ENCODE results near the gene SMOC2.

SMOC2 gene

GRCh38 chr6:168526841-168527281 is 85.9 kb downstream of the SMOC2 start:
- ATAC-seq (ENCODE audit: low read depth) = no peak; the same call in 2 of the 3 replicates
- no peaks in the 10 kb centered on the region for H3K27me3 ChIP-seq (ENCODE audit: insufficient read depth, poor library complexity, severe bottlenecking)

DNA sequence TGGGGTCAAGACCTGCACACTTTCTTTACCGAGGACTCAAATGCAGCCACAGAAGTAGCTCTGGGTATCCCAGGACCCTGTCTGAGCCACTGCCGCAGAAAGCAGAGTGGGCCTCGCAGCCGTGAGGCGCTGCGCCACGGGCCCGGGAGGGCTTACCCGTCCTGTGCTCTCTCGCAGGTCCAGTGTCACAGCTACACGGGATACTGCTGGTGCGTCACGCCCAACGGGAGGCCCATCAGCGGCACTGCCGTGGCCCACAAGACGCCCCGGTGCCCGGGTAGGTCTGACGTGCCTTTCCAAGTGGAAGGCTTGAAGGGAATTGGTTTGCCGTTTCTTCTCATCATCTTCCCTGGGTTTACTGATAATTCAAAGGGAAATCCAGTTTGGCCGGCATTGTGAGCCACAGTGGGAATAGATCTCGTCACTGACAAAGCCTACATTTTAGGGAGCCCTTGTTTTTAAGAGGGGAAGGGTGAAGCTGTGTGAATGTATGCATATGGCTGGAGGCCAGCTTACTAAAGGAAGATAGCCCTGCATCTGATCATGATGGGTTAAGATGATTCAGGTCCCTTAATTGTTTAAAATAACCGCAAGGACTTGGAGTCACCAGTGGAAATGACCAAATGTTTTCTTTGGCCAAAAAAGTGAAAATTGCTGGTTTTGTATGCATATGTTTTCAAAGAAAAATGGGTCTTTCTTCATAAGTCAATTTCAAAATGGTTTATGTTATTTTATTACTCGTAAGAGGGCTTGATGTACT is 86.6 kb downstream of the SMOC2 start:
- no peak overlapping the region for H3K4me3 ChIP-seq (ENCODE audit: severe bottlenecking)
- H3K9me3 ChIP-seq (ENCODE audit: severe bottlenecking) = peaks cover 1% of the 10 kb centered on the region
- no peaks in the 10 kb centered on the region for H3K27me3 ChIP-seq (ENCODE audit: insufficient read depth, poor library complexity, severe bottlenecking)
- ATAC-seq (ENCODE audit: low read depth) (no peak), DNase-seq (ENCODE audit: low spot score) (no peak)
- H3K36me3 ChIP-seq (ENCODE audit: low read depth) = no peaks in the 10 kb centered on the region
- TF ChIP-seq CTCF (IDR thresholded peaks at IDR 0.05; ENCODE audit: poor library complexity, severe bottlenecking) = no peak
- H3K4me1 ChIP-seq (ENCODE audit: insufficient read depth, poor library complexity, severe bottlenecking) = no peaks in the 10 kb centered on the region
- H3K27ac ChIP-seq (ENCODE audit: poor library complexity, severe bottlenecking) = no peak overlapping the region

More at GRCh38 chr6:168526841-168527281, 85.9 kb downstream of the SMOC2 start:
- Histone ChIP-seq H3K9me3 (ENCODE audit: severe bottlenecking) (peaks cover 1% of the 10 kb centered on the region), H3K4me1 (ENCODE audit: insufficient read depth, poor library complexity, severe bottlenecking) (no peaks in the 10 kb centered on the region), H3K4me3 (ENCODE audit: severe bottlenecking) (no peak overlapping the region), H3K27ac (ENCODE audit: poor library complexity, severe bottlenecking) (no peak overlapping the region), H3K36me3 (ENCODE audit: low read depth) (no peaks in the 10 kb centered on the region)
- DNase-seq (ENCODE audit: low spot score) = no peak
- no peak for TF ChIP-seq CTCF (IDR thresholded peaks at IDR 0.05; ENCODE audit: poor library complexity, severe bottlenecking)

DNA sequence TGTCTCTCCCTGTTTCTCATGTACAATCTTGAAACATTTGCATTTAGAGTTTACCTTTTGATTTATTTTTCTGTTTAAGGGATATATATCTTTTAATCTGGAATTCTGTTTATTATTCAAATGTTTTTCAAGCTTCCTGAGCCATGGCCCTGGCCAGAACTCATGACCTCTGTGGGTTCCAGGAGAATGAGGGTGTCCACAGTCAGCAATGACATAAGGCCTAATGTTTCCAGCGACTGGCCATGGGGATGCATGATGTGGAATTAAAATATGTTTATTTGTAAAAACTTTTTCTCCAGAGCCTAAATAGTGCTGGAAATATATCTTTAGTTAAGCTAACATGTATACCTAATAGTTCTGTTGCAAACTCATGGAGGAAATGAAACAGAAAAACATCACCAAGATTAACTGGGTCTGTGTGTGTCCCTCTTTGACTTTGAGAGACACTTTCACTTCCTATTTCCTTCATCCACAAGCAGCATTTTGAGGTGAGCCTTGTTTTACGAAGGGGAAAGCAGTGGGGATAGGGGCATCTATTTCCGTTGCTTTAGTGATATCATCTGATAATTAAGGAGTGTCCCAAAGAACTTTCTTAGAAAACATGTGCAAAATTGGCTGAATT is 87.6 kb downstream of the SMOC2 start:
- no peak for TF ChIP-seq CTCF (IDR thresholded peaks at IDR 0.05; ENCODE audit: poor library complexity, severe bottlenecking)
- no peak overlapping the region for H3K4me3 ChIP-seq (ENCODE audit: severe bottlenecking)
- ATAC-seq (ENCODE audit: low read depth) (no peak), DNase-seq (ENCODE audit: low spot score) (no peak)
- H3K27me3 ChIP-seq (ENCODE audit: insufficient read depth, poor library complexity, severe bottlenecking) = no peaks in the 10 kb centered on the region
- no peaks in the 10 kb centered on the region for H3K36me3 ChIP-seq (ENCODE audit: low read depth)
- no peaks in the 10 kb centered on the region for H3K4me1 ChIP-seq (ENCODE audit: insufficient read depth, poor library complexity, severe bottlenecking)
- no peak overlapping the region for H3K27ac ChIP-seq (ENCODE audit: poor library complexity, severe bottlenecking)
- peaks cover 1% of the 10 kb centered on the region for H3K9me3 ChIP-seq (ENCODE audit: severe bottlenecking)

GRCh38 chr6:168529214-168529613 is 88.2 kb downstream of the SMOC2 start:
- DNase-seq (ENCODE audit: low spot score) (no peak), ATAC-seq (ENCODE audit: low read depth) (no peak)
- Histone ChIP-seq H3K36me3 (ENCODE audit: low read depth) (no peaks in the 10 kb centered on the region), H3K27me3 (ENCODE audit: insufficient read depth, poor library complexity, severe bottlenecking) (no peaks in the 10 kb centered on the region), H3K27ac (ENCODE audit: poor library complexity, severe bottlenecking) (no peak overlapping the region), H3K4me1 (ENCODE audit: insufficient read depth, poor library complexity, severe bottlenecking) (no peaks in the 10 kb centered on the region), H3K4me3 (ENCODE audit: severe bottlenecking) (no peak overlapping the region), H3K9me3 (ENCODE audit: severe bottlenecking) (peaks cover 1% of the 10 kb centered on the region)
- TF ChIP-seq CTCF (IDR thresholded peaks at IDR 0.05; ENCODE audit: poor library complexity, severe bottlenecking) = no peak

DNA sequence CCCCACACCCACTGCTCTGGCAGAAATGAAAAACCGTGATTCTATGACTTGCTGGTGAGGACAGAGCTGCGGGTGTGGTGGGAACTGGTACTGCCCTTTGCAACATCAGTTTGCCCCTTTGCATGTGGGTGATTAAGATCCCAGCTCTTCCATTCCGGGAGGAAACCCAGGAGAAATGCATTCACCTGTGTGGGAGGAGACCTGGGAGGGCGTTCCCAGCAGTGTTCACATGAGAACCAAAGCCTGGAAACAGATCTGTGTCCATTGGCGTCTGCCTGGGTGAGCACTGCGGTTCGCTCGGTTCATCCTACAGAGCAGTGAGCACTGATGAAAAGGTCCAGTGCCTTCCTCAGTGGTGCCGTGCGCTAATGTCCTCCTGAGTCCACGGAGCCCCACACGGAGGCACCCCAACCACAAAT is 89.7 kb downstream of the SMOC2 start:
- no peaks in the 10 kb centered on the region for H3K36me3 ChIP-seq (ENCODE audit: low read depth)
- no peaks in the 10 kb centered on the region for H3K4me1 ChIP-seq (ENCODE audit: insufficient read depth, poor library complexity, severe bottlenecking)
- DNase-seq (ENCODE audit: low spot score) (no peak), ATAC-seq (ENCODE audit: low read depth) (peak; percentile 50; the same call in 2 of the 3 replicates)
- TF ChIP-seq CTCF (IDR thresholded peaks at IDR 0.05; ENCODE audit: poor library complexity, severe bottlenecking) = no peak
- H3K9me3 ChIP-seq (ENCODE audit: severe bottlenecking) = peaks cover 1% of the 10 kb centered on the region
- no peak overlapping the region for H3K27ac ChIP-seq (ENCODE audit: poor library complexity, severe bottlenecking)
- no peak overlapping the region for H3K4me3 ChIP-seq (ENCODE audit: severe bottlenecking)
- no peaks in the 10 kb centered on the region for H3K27me3 ChIP-seq (ENCODE audit: insufficient read depth, poor library complexity, severe bottlenecking)
